Activated naive CD4-positive, alpha-beta T cell treated with anti-CD3 and anti-CD28 coated beads, Interleukin-2, amount 50 U/mL, for 24 hours (primary cell): Measurements from ENCODE around the gene GLT6D1.
"Not testable (repeated sequence)": the region's sequence is repeated elsewhere in the genome, so short reads cannot be mapped to it uniquely, and the experiment has no call there.

Experiments used
- H3K27ac Mint-ChIP-seq: one replicate; pipeline ENCODE4 v1.8.0; 2021; ENCODE audit warnings: mild to moderate bottlenecking, mixed read lengths
- H3K27me3 Mint-ChIP-seq: one replicate; pipeline ENCODE4 v1.8.0; 2021; ENCODE audit warnings: mixed read lengths
- H3K36me3 Mint-ChIP-seq: one replicate; pipeline ENCODE4 v1.8.0; 2021; ENCODE audit warnings: mixed read lengths
- H3K4me1 Mint-ChIP-seq: one replicate; pipeline ENCODE4 v1.8.0; 2021; ENCODE audit warnings: mixed read lengths
- H3K4me3 Mint-ChIP-seq: one replicate; pipeline ENCODE4 v1.8.0; 2021; ENCODE audit warnings: mild to moderate bottlenecking, mixed read lengths
- H3K9me3 Mint-ChIP-seq: one replicate; pipeline ENCODE4 v1.8.0; 2021; ENCODE audit warnings: mixed read lengths

Gene GLT6D1

DNA sequence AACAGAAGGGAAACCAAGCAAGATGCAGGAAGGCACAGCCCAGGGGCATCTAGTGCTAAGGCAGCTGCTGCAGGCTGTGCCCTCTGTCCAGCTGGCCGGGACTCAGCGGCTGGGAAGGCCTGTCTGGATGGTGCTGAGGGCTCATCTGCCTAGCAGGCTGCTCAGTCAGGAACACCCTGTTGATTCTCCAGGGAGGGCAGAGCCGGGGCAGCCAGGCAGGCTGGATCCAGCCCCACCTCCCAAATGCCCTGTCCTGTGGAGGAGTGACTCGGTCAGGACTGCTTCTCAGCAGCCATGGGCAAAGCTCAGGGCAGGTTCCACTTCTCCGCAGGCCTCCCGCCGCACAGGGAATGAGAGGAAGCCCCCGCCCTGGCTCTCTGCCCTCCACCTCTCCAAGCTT, 16.0 kb upstream of the GLT6D1 start:
- no peak overlapping the region for H3K4me3 Mint-ChIP-seq
- peaks cover 2% of the 10 kb centered on the region for H3K9me3 Mint-ChIP-seq
- H3K27me3 Mint-ChIP-seq: peaks cover 3% of the 10 kb centered on the region
- H3K4me1 Mint-ChIP-seq: no peaks in the 10 kb centered on the region
- H3K27ac Mint-ChIP-seq: no peak overlapping the region
- H3K36me3 Mint-ChIP-seq: no peaks in the 10 kb centered on the region

DNA sequence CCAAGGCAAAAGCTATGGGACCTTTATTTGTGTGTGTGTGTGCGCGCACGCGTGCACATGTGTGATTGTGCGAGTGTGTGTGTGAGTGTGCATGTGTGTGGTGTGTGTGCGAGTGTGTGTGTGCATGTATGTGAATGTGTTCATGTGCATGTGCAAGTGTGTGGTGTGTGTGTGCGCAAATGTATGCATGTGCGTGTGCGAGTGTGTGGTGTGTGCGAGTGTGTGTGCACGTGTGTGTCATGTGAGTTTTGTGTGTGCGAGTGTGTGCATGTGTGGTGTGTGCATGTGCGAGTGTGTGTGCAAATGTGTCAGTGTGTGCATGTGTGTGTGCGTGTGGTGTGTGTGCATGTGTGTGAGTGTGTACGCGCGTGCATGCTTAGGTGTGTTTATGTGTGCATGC, 11.1 kb upstream of the GLT6D1 start:
- Mint-ChIP-seq H3K27ac (no peak overlapping the region), H3K4me3 (no peak overlapping the region), H3K36me3 (peaks cover 3% of the 10 kb centered on the region), H3K4me1 (no peaks in the 10 kb centered on the region), H3K9me3 (peaks cover 19% of the 10 kb centered on the region), H3K27me3 (peaks cover 6% of the 10 kb centered on the region)

DNA sequence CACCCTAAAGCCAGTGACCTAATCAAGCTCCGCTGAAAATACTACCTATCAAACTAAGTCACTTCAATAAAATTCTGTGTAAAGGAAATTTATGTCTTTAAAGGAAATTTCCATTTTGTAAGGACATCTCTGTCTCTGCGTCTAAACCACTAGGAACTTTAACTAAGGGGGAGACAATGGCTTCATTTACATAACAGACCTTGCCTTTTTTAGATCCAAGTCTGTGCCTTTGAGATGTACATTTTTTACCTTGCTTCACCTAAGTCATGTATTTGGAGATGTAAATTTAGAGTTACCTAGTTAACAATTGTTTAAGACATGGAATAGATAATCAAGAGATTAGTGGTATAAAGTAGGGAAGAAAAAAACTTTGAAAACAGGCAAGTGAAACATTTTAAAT, 10.2 kb upstream of the GLT6D1 start:
- H3K36me3 Mint-ChIP-seq: peaks cover 4% of the 10 kb centered on the region
- no peaks in the 10 kb centered on the region for H3K4me1 Mint-ChIP-seq
- H3K4me3 Mint-ChIP-seq: no peak overlapping the region
- H3K27ac Mint-ChIP-seq: no peak overlapping the region
- H3K9me3 Mint-ChIP-seq: peaks cover 23% of the 10 kb centered on the region
- H3K27me3 Mint-ChIP-seq: peaks cover 6% of the 10 kb centered on the region

DNA sequence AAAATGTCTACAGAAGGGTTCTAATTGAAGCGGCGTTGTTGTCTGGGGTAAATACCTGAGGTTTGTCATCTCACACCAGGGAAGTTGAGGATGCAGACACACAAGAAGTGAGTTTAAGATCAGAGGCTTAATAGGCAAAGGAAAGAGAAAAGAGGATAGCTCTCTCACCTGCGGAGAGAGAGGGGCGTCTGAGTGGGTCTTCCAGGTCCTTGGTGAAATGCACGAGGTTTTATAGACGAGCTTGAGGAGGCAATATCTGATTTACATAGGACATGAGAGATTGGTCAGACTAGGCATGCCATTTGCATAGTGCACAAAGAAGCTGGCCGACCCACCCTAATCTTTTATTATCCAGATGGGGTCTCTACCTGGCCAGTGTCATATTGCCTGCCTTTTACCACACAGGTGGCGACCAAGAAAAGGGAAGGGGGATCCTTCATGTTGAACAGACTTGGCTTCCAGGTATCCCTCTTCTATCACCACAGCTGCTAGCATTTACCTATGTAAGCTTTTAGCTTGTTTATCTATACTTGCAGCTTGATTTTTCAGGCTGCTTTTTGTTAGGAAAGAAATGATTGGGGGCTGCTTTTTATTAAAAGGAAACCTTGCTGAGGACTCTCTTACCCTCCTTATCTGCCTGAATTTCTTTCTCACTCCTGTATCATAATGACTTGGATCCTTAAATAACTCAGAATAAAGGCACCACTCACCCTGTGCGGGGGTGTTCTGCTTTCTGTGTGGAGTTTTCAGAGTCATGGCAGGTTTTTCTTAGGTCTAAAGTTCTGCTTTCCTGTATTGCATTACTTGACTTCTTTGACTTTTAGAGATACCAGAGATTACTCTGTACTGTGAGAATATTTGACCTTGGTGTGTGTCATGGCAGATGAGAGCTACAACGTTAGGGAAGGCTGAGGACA, 9.4 kb upstream of the GLT6D1 start:
- H3K36me3 Mint-ChIP-seq: peaks cover 4% of the 10 kb centered on the region
- peaks cover 26% of the 10 kb centered on the region for H3K9me3 Mint-ChIP-seq
- no peaks in the 10 kb centered on the region for H3K4me1 Mint-ChIP-seq
- H3K27ac Mint-ChIP-seq: no peak overlapping the region
- no peak overlapping the region for H3K4me3 Mint-ChIP-seq
- peaks cover 6% of the 10 kb centered on the region for H3K27me3 Mint-ChIP-seq

DNA sequence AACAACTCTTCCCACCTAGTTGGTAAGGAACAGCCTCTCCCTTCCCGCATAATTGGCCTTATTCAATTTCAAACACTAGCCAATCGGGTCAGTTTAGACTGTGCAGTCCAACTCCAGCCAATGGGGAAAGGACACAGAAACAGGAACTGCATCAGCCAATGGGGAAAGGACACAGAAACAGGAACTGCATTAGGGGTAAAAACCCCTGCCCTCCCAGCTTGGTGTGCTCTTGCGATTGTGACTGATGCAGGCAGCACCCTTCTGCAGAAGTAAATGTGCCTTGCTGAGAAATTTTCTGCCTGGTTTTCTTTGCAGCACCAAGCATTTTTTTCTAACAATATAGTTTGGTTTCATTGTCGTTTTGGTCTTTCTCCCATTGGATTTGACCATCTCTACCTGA, 8.5 kb upstream of the GLT6D1 start:
- H3K4me3 Mint-ChIP-seq: no peak overlapping the region
- no peak overlapping the region for H3K27ac Mint-ChIP-seq
- no peaks in the 10 kb centered on the region for H3K4me1 Mint-ChIP-seq
- peaks cover 7% of the 10 kb centered on the region for H3K27me3 Mint-ChIP-seq
- peaks cover 33% of the 10 kb centered on the region for H3K9me3 Mint-ChIP-seq
- H3K36me3 Mint-ChIP-seq: peaks cover 4% of the 10 kb centered on the region

DNA sequence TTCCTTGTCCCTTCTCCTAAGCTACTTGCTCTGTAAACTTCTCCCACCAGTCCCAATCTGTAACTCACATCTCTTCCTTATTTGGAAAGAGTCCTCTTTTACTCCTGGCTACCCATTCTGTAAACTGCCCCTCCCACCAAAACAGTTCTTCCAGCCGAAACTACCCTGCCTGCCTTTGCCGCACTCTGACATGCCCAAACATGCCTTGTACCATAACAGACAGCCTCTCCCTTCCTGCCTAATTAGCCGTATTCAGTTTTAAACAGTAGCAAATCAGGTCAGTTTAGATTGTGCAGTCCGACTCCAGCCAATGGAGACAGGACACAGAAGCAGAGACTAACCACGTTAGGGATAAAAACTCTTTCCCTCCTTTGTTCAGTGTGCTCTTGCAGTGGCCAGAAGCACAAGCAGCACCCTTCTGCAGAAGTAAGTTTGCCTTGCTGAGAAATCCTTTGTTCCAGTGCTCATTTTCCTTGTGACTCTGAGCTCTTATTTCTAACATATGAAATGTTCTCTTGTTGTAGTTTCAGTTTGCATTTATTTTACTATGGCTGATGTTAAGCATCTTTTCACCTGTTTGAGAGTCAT, 5.4 kb upstream of the GLT6D1 start:
- Mint-ChIP-seq H3K4me3 (no peak overlapping the region), H3K27ac (no peak overlapping the region), H3K4me1 (no peaks in the 10 kb centered on the region), H3K36me3 (peaks cover 6% of the 10 kb centered on the region), H3K9me3 (peaks cover 28% of the 10 kb centered on the region), H3K27me3 (peaks cover 9% of the 10 kb centered on the region)

DNA sequence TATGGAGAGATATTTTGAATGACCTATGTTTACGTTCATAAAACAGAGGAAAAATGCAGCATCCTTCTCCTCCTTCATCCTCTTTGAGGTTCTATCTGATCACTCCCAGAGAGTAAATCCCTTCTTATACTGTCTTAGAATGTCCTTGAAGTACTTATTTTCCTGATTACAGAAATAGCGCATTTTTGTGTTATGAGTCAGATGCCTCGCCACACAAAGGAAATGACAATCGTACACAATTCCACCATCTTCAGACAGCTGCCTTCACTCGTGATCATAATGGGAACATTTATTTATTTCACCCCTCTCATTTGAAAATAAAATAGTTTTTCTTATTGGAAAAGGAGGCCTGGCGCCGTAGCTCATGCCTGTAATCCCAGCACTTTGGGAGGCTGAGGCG, 2.4 kb upstream of the GLT6D1 start:
- no peak overlapping the region for H3K4me3 Mint-ChIP-seq
- H3K27ac Mint-ChIP-seq: no peak overlapping the region
- H3K36me3 Mint-ChIP-seq: peaks cover 6% of the 10 kb centered on the region
- no peaks in the 10 kb centered on the region for H3K4me1 Mint-ChIP-seq
- peaks cover 16% of the 10 kb centered on the region for H3K27me3 Mint-ChIP-seq
- H3K9me3 Mint-ChIP-seq: peaks cover 17% of the 10 kb centered on the region

DNA sequence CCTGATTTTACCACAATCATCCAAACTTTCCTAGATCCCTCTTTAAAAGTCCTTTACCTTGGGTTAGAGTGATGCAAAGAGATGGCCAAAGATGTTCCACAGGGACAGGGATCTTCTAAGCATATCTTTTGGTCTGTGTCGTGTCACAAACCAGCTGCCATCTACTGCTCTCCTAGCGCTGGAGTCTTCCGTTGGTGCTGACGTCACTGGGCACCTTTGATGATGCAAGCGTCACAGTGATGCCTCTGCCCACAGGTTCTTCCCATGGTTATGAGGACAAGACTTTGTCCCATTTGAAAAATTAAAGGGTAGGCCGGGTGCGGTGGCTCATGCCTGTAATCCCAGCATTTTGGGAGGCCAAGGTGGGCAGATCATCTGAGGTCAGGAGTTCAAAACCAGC, 1.7 kb upstream of the GLT6D1 start:
- Mint-ChIP-seq H3K36me3 (peaks cover 4% of the 10 kb centered on the region), H3K4me3 (no peak overlapping the region), H3K27me3 (peaks cover 18% of the 10 kb centered on the region), H3K4me1 (no peaks in the 10 kb centered on the region), H3K27ac (no peak overlapping the region), H3K9me3 (peaks cover 17% of the 10 kb centered on the region)

DNA sequence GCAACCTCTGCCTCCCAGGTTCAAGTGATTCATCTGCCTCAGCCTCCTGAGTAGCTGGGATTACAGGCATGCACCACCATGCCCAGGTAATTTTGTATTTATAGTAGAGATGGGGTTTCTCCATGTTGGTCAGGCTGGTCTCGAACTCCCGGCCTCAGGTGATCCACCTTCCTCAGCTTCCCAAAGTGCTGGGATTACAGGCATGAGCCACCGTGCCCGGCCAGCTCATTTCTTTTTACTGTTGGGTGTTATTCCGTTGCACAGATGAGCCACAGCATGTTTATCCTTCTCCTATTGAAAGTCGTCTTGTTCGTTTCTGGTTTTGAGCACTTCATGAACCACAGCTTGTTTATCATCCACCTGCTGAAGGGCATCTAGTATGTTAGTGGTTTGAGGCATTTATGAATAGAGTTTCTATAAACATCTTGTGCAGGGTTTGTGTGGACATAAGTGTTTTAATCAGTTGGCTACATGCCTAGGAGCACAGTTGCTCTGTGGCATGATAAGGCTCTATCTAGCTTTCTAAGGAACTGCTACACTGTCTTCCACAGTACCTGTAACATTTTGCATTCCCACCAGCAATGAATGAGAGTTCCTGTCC, 2.3 kb downstream of the GLT6D1 start:
- H3K36me3 Mint-ChIP-seq, H3K4me1 Mint-ChIP-seq, H3K4me3 Mint-ChIP-seq, H3K27ac Mint-ChIP-seq, H3K9me3 Mint-ChIP-seq: not testable (repeated sequence)
- H3K27me3 Mint-ChIP-seq: peaks cover 20% of the 10 kb centered on the region

DNA sequence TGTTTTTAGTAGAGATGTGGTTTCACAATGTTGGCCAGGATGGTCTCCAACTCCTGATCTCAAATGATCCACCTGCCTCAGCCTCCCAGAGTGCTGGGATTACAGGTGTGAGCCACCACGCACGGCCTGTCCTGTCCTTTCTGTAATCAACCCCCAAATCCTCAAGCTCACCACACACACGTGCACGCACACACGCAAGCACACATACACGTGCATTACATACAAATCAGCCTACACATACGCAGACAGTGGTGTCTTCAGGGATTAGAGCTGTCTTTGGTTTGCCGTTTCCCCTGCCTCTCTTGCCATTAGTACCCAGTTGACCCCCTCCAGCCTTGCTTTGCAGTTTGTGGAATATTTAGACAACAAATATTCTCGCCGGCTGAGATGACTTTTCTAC, 6.5 kb downstream of the GLT6D1 start:
- no peak overlapping the region for H3K4me3 Mint-ChIP-seq
- H3K36me3 Mint-ChIP-seq: peaks cover 3% of the 10 kb centered on the region
- H3K9me3 Mint-ChIP-seq: peaks cover 11% of the 10 kb centered on the region
- H3K27me3 Mint-ChIP-seq: peaks cover 23% of the 10 kb centered on the region
- no peaks in the 10 kb centered on the region for H3K4me1 Mint-ChIP-seq
- H3K27ac Mint-ChIP-seq: no peak overlapping the region

DNA sequence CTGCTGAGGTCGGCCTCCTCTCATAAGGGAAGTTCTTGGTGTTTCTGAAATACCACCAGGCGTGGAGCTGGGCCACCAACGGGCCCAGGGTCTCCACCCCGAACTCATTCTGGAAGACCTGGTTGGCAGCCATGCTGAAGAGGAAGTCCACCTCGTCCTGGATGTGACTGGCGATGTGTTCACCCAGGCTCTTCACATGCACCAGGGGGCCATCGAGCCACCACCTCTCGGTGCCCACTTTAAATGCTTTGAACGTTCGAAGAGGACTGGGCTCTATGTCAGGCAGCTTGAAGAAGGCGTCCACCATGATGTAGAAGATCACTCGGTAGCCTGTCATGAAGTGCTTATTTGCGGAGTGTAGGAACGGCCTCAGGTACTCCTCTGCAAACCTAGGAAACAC, 15.1 kb downstream of the GLT6D1 start:
- H3K4me3 Mint-ChIP-seq: no peak overlapping the region
- peaks cover 9% of the 10 kb centered on the region for H3K27me3 Mint-ChIP-seq
- H3K4me1 Mint-ChIP-seq: no peaks in the 10 kb centered on the region

DNA sequence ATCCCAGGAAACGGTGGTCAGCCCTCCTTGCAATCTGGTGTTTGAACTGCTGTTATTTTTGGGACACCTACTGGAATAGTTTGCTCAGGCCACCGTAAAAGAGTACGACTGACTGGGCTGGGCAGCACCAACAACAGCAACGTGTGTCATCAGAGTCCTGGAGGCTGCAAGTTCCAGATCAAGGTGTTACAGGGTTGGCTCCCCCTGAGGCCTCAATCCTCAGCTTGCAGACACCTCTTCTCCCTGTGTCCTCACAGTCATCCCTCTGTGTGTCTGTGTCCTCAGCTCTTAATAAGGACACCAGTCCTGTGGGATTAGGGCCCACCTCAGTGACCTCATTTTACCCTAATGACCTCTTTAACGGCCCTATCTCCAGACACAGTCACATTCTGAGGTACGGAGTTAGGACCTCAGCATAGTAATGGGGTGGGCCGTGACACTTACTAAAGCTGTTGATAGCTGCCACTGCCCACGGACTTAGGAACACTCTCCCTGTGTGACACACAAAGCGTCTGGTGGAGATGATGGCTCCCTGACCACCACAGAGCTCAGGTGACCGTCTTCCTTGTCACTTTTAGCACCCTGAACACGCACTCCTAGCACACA, 16.8 kb downstream of the GLT6D1 start:
- Mint-ChIP-seq H3K27ac (no peak overlapping the region), H3K4me3 (no peak overlapping the region), H3K4me1 (no peaks in the 10 kb centered on the region), H3K27me3 (peaks cover 6% of the 10 kb centered on the region), H3K36me3 (no peaks in the 10 kb centered on the region), H3K9me3 (peaks cover 12% of the 10 kb centered on the region)

More for the DNA sequence above, 15.1 kb downstream of the GLT6D1 start:
- Mint-ChIP-seq H3K27ac (no peak overlapping the region), H3K9me3 (peaks cover 22% of the 10 kb centered on the region), H3K36me3 (peaks cover 3% of the 10 kb centered on the region)

DNA sequence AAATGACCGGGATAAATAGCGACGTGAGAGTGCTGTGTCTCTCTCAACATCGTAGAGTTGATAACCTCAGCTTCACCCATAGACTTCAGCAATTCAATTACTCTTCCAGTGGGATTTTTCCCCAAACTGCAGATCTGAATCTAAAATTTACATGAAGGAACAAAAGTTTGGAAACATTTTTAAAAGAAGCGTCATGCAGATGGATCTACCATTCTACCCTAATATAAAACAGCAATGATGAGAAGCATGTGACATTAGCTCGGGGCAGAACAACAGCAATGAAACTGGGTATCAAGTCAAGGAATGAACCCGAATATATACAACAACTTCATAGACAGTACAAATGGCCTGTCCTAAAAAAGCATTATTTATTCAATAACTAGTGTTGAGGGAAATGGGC, 18.8 kb downstream of the GLT6D1 start:
- Mint-ChIP-seq H3K4me1 (no peaks in the 10 kb centered on the region), H3K9me3 (no peaks in the 10 kb centered on the region), H3K4me3 (no peak overlapping the region), H3K27me3 (no peaks in the 10 kb centered on the region), H3K27ac (no peak overlapping the region), H3K36me3 (no peaks in the 10 kb centered on the region)

DNA sequence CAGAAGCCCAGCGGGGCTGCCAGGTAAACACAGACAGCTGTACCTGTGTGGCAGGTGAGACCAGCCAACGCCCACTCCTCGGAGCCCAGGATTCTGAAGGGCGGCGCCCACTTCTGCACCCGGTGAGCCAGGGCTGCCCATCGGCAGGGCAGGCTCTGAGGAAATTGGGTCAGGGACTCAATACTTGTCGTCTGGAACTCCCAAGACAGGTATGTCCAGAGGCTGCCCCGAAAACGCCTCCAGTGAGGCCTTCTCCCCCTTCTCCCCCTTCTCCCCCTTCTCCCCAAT, 19.8 kb downstream of the GLT6D1 start:
- Mint-ChIP-seq H3K36me3 (no peaks in the 10 kb centered on the region), H3K4me1 (no peaks in the 10 kb centered on the region), H3K27ac (no peak overlapping the region), H3K4me3 (no peak overlapping the region), H3K9me3 (no peaks in the 10 kb centered on the region), H3K27me3 (no peaks in the 10 kb centered on the region)

DNA sequence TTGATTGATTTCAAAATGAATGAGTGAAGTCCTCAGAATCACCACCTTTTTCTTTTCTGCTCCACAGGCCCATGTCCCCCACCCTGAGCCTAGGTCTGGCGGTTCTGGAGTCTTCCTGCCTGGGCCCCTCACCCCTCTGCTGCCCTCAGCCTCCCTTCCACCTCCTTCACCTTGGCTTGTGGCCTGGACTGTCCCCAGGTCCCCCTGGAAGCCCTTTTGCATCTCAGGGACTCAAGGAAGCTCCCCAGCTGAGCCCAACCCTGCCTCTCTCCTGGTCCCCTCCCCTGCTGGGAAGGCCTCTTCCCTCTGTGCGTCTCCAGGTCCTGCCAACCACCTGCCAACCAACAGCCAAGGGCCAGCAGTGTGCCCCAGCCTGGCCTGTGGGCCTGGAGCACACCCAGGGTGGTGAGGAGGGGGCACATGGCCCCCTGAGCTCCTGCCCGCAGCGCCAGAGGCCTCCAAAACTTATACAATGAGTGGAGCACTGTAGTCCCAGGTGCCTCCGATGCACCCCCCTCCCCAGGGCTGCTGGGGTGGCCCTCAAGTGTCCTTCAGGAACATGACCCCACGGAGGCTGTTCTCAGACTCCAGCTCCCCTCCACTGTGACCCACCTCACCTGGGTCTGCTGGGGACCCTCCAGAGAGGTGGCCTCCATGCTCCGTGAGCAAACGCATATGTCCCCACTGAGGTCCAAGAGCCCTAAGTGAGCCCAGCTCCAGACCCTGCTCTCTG, 20.3 kb downstream of the GLT6D1 start:
- H3K27me3 Mint-ChIP-seq: no peaks in the 10 kb centered on the region
- H3K9me3 Mint-ChIP-seq: no peaks in the 10 kb centered on the region
- no peaks in the 10 kb centered on the region for H3K36me3 Mint-ChIP-seq
- H3K27ac Mint-ChIP-seq: no peak overlapping the region
- no peak overlapping the region for H3K4me3 Mint-ChIP-seq
- no peaks in the 10 kb centered on the region for H3K4me1 Mint-ChIP-seq
